UCSD-AML1 (cell line): Measurements from ENCODE around the gene KDM2B.

Source experiments
- DNase-seq: peaks from one replicate; lab custom pipeline; 2025; ENCODE audit not compliant: unreplicated experiment; lab: John Stamatoyannopoulos, UW

The KDM2B gene

GRCh38 chr12:121532503-121533393, 48.1 kb downstream of the KDM2B start:
- no peak for DNase-seq

GRCh38 chr12:121531356-121531750, 49.5 kb downstream of the KDM2B start:
- no peak for DNase-seq

GRCh38 chr12:121530600-121531355, 50.0 kb downstream of the KDM2B start:
- DNase-seq = peak; percentile 65

- no peak for DNase-seq
These were observed 51.6 kb downstream of the KDM2B start for GRCh38 chr12:121529184-121529583.

- no peak for DNase-seq
These were observed 55.4 kb downstream of the KDM2B start for GRCh38 chr12:121525411-121525810.

- no peak for DNase-seq
These were observed 56.5 kb downstream of the KDM2B start for GRCh38 chr12:121524196-121524916.

GRCh38 chr12:121523741-121524140, 57.1 kb downstream of the KDM2B start:
- no peak for DNase-seq

- DNase-seq = no peak
These were observed 57.9 kb downstream of the KDM2B start for GRCh38 chr12:121522971-121523370.

GRCh38 chr12:121520586-121521086, 60.2 kb downstream of the KDM2B start:
- DNase-seq = no peak

GRCh38 chr12:121520119-121520518, 60.7 kb downstream of the KDM2B start:
- no peak for DNase-seq

- no peak for DNase-seq
These were observed 61.6 kb downstream of the KDM2B start for GRCh38 chr12:121519227-121519626.

- no peak for DNase-seq
These were observed 62.2 kb downstream of the KDM2B start for GRCh38 chr12:121518656-121519055.

GRCh38 chr12:121516437-121517011, 64.3 kb downstream of the KDM2B start:
- DNase-seq = no peak

GRCh38 chr12:121515615-121516014, 65.2 kb downstream of the KDM2B start:
- no peak for DNase-seq

- no peak for DNase-seq
These were observed 66.6 kb downstream of the KDM2B start for GRCh38 chr12:121514184-121514742.

- no peak for DNase-seq
These were observed 67.2 kb downstream of the KDM2B start for GRCh38 chr12:121513464-121514183.

GRCh38 chr12:121512561-121512960, 68.3 kb downstream of the KDM2B start:
- DNase-seq = no peak

- no peak for DNase-seq
These were observed 68.9 kb downstream of the KDM2B start for GRCh38 chr12:121511916-121512315.

- DNase-seq = no peak
These were observed 71.5 kb downstream of the KDM2B start for GRCh38 chr12:121509339-121509738.

- no peak for DNase-seq
These were observed 72.3 kb downstream of the KDM2B start for GRCh38 chr12:121508533-121508932.
